ENCODE results near the gene NEUROD2. TPM values are rescaled to one million over a fixed set of nuclear protein-coding genes. Genes with fewer than 3 reads are reported as not detected.

Gene NEUROD2
- total and polyA plus RNA-seq, 10 donors = under 0.01 to 0.03 TPM; not detected in 8

DNA sequence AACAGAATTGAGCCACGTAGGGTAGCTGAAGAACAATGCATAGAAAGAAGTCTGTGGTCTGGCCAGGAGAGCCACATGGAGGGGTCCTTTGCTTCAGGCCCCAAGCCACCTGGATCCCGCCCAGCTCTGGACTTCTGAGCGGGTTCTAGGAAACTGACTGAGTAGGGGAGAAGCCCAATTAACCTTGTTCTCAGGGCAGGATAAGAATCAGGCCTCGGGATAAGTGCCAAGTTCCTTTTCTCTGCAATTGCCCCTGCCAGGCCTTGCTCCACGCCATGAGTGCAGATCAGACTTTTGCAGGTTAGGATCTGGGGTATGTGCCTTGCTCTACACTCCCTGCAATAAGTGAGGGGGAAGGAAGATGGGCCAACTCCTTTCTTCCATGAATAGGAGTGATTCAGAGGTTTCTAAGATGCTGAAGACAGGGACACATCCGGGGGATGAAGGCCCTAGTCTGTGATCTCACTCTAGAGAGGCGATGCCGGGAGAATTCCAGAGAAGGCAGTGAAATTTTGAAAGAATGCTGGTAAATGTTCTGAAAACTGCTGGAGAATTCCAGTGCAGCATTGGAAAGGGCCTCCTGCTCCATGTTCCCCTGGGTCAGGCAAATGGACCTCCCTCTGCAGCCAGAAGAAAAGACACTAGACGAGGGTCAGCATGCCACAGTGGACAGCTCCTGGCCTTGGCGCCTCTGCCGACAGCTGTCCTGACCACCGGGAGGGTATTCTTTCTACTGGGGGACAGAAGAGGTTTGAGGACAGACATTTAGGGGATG is 5.8 kb downstream of the NEUROD2 start:
- no peaks in the 10 kb centered on the region for H3K36me3 ChIP-seq
- H3K4me1 ChIP-seq = peaks cover 29 to 70% (median 60%) of the 10 kb centered on the region in 6 donors
- WGBS, 5 donors = 24 to 31% (median 27%) methylated on average over 12 of the region's 12 CpGs
- peaks cover 31 to 100% (median 100%) of the 10 kb centered on the region in 7 donors for H3K27me3 ChIP-seq (replicated peaks in 1 of 7)
- DNase-seq = no peak
- TF ChIP-seq, protein P1, sequence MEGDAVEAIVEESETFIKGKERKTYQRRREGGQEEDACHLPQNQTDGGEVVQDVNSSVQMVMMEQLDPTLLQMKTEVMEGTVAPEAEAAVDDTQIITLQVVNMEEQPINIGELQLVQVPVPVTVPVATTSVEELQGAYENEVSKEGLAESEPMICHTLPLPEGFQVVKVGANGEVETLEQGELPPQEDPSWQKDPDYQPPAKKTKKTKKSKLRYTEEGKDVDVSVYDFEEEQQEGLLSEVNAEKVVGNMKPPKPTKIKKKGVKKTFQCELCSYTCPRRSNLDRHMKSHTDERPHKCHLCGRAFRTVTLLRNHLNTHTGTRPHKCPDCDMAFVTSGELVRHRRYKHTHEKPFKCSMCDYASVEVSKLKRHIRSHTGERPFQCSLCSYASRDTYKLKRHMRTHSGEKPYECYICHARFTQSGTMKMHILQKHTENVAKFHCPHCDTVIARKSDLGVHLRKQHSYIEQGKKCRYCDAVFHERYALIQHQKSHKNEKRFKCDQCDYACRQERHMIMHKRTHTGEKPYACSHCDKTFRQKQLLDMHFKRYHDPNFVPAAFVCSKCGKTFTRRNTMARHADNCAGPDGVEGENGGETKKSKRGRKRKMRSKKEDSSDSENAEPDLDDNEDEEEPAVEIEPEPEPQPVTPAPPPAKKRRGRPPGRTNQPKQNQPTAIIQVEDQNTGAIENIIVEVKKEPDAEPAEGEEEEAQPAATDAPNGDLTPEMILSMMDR (IDR thresholded peaks at IDR 0.05 in 8 of 11, conservative IDR thresholded peaks at IDR 0.05 in 3 of 11) = no peak
- TF ChIP-seq POLR2A (IDR thresholded peaks at IDR 0.05) (no peak), POLR2AphosphoS5 (IDR thresholded peaks at IDR 0.05) (no peak)
- H3K9me3 ChIP-seq = no peaks in the 10 kb centered on the region
- intact Hi-C loops (cut with DNase I; ENCODE audit: low total_unique reads) = no loop called here
- H3K4me3 ChIP-seq = no peak overlapping the region
- H3K27ac ChIP-seq = no peak overlapping the region

- Histone ChIP-seq H3K9me3 (no peaks in the 10 kb centered on the region), H3K27me3 (replicated peaks in 1 of 7) (peaks cover 28 to 100% (median 99%) of the 10 kb centered on the region in 7 donors), H3K4me1 (peaks cover 21 to 67% (median 53%) of the 10 kb centered on the region in 6 donors), H3K27ac (no peak overlapping the region), H3K36me3 (no peaks in the 10 kb centered on the region), H3K4me3 (no peak overlapping the region)
- 10 to 20% (median 11%) methylated on average over 20 to 21 of the region's 21 CpGs for WGBS, 5 donors
- intact Hi-C loops (cut with DNase I; ENCODE audit: low total_unique reads) = no loop called here
- TF ChIP-seq POLR2AphosphoS5 (IDR thresholded peaks at IDR 0.05) (no peak), POLR2A (IDR thresholded peaks at IDR 0.05) (no peak)
- TF ChIP-seq, protein P1 (IDR thresholded peaks at IDR 0.05 in 8 of 11, conservative IDR thresholded peaks at IDR 0.05 in 3 of 11) = no peak
- no peak for DNase-seq
Observed at GRCh38 chr17:39600997-39601597, 6.6 kb downstream of the NEUROD2 start.

GRCh38 chr17:39600288-39600996 is 7.3 kb downstream of the NEUROD2 start:
- H3K4me1 ChIP-seq = peaks cover 17 to 61% (median 46%) of the 10 kb centered on the region in 6 donors
- no peak for DNase-seq
- intact Hi-C loops (cut with DNase I; ENCODE audit: low total_unique reads) = no loop called here
- no peak overlapping the region for H3K27ac ChIP-seq
- 4 to 7% (median 6%) methylated on average over 12 to 13 of the region's 13 CpGs for WGBS, 5 donors
- no peaks in the 10 kb centered on the region for H3K9me3 ChIP-seq
- H3K36me3 ChIP-seq = no peaks in the 10 kb centered on the region
- peaks cover 24 to 100% (median 99%) of the 10 kb centered on the region in 7 donors for H3K27me3 ChIP-seq (replicated peaks in 1 of 7)
- H3K4me3 ChIP-seq = no peak overlapping the region
- TF ChIP-seq POLR2A (IDR thresholded peaks at IDR 0.05) (no peak), POLR2AphosphoS5 (IDR thresholded peaks at IDR 0.05) (no peak)
- TF ChIP-seq, protein P1 (IDR thresholded peaks at IDR 0.05 in 8 of 11, conservative IDR thresholded peaks at IDR 0.05 in 3 of 11) = no peak

Measured in spleen (tissue), 11 donors.